Measurements from ENCODE around the gene AURKB. TPM values are rescaled to one million over a fixed set of nuclear protein-coding genes. Genes with fewer than 3 reads are reported as not detected.
A peak's percentile ranks its signal among the peaks of the same experiment; 100 is the strongest.

The AURKB gene
- total and polyA plus RNA-seq, 2 of the 13 experiments (the other 11 are each of a cell fraction or from before 2014, with no cell fraction given) = 29.5 to 75.3 TPM

DNA sequence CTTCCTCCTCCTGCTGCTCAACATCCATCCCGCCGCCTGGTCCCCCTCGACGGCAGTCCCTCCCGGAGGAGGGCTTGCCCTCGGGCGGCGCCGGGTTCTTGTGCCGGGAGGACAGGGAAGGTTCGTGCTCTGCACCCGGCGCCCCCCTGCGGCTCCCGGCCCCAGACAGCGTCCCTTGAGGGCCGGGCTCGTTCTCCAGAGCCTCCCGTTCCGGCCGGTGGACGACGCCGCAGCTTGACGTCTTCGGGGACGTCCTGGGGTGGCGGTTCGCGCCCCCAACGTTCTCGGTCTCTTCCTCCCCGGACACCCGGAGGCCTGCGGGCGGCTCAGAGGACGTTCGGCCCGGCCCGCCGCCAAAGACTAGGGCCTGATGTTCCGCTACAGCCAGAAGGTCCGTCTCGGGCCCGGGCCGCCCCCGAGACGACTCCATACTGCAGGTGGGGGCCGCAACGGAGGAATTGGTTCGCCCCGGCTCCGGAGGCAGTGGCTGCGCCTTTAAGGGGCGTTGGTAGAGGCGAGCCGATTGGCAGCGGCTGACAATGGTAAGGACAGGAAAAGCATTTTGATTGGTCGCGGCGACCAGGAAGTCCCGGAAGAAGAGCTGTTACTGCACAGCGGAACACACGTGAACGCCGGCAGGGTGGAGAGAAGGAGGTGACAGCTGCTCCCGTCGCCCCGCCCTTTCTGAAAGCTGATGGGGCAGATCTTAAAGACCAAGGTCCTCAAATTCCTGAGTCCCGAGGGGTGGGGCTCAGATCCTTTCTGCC, 20.5 kb downstream of the AURKB start, which contains the start of gene BORCS6 (continued):
- no peak for TF ChIP-seq ZNF354B (CRISPR knock-in tag; IDR thresholded peaks at IDR 0.05)
- TF ChIP-seq, protein P1, sequence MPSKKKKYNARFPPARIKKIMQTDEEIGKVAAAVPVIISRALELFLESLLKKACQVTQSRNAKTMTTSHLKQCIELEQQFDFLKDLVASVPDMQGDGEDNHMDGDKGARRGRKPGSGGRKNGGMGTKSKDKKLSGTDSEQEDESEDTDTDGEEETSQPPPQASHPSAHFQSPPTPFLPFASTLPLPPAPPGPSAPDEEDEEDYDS (CRISPR knock-in tag; IDR thresholded peaks at IDR 0.05) = peak; percentile 89
- TF ChIP-seq ZNF766 (CRISPR knock-in tag; IDR thresholded peaks at IDR 0.05; ENCODE audit: borderline replicate concordance) = no peak; the same call in 1 of the 2 replicates
- no peak for TF ChIP-seq KLF11 (CRISPR knock-in tag; IDR thresholded peaks at IDR 0.05)
- peak; percentile 68; the same call in 1 of the 2 replicates for TF ChIP-seq ZNF343 (CRISPR knock-in tag; IDR thresholded peaks at IDR 0.05)
- TF ChIP-seq EEA1 (CRISPR knock-in tag; IDR thresholded peaks at IDR 0.05; ENCODE audit: borderline replicate concordance) = peak; percentile 46; the same call in 1 of the 2 replicates
- TF ChIP-seq, protein P2, sequence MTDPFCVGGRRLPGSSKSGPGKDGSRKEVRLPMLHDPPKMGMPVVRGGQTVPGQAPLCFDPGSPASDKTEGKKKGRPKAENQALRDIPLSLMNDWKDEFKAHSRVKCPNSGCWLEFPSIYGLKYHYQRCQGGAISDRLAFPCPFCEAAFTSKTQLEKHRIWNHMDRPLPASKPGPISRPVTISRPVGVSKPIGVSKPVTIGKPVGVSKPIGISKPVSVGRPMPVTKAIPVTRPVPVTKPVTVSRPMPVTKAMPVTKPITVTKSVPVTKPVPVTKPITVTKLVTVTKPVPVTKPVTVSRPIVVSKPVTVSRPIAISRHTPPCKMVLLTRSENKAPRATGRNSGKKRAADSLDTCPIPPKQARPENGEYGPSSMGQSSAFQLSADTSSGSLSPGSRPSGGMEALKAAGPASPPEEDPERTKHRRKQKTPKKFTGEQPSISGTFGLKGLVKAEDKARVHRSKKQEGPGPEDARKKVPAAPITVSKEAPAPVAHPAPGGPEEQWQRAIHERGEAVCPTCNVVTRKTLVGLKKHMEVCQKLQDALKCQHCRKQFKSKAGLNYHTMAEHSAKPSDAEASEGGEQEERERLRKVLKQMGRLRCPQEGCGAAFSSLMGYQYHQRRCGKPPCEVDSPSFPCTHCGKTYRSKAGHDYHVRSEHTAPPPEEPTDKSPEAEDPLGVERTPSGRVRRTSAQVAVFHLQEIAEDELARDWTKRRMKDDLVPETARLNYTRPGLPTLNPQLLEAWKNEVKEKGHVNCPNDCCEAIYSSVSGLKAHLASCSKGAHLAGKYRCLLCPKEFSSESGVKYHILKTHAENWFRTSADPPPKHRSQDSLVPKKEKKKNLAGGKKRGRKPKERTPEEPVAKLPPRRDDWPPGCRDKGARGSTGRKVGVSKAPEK (CRISPR knock-in tag; IDR thresholded peaks at IDR 0.05; ENCODE audit: borderline replicate concordance) = no peak
- TF ChIP-seq PAF1 (CRISPR knock-in tag; IDR thresholded peaks at IDR 0.05) = no peak
- no peak for TF ChIP-seq SCMH1 (CRISPR knock-in tag; IDR thresholded peaks at IDR 0.05; ENCODE audit: borderline replicate concordance)
- TF ChIP-seq ELF1 (CRISPR knock-in tag; IDR thresholded peaks at IDR 0.05) = peak; percentile 95
- peak; percentile 53; the same call in 1 of the 2 replicates for TF ChIP-seq ZNF510 (CRISPR knock-in tag; IDR thresholded peaks at IDR 0.05; ENCODE audit: low read depth)
- no peak for TF ChIP-seq LBX2 (CRISPR knock-in tag; IDR thresholded peaks at IDR 0.05; ENCODE audit: borderline replicate concordance)
- TF ChIP-seq MNT (IDR thresholded peaks at IDR 0.05) = peak; percentile 61
- no peak for TF ChIP-seq GTF2F1 (IDR thresholded peaks at IDR 0.05; ENCODE audit: low read length)
- TF ChIP-seq ZKSCAN1 (IDR thresholded peaks at IDR 0.05; ENCODE audit: low read length) = no peak
- no peak for TF ChIP-seq MYNN (CRISPR knock-in tag; IDR thresholded peaks at IDR 0.05; ENCODE audit: low read depth)
- TF ChIP-seq ATF7 (IDR thresholded peaks at IDR 0.05) = no peak
- TF ChIP-seq ATF7 (CRISPR knock-in tag; IDR thresholded peaks at IDR 0.05) = 0 out of 2 replicates have a peak, but pooled peaks have one; percentile 17
- no peak for TF ChIP-seq ZNF296 (CRISPR knock-in tag; conservative IDR thresholded peaks at IDR 0.05)
- TF ChIP-seq SYNCRIP (IDR thresholded peaks at IDR 0.05; ENCODE audit: insufficient read depth, low read depth, low read length) = no peak
- TF ChIP-seq THAP11 (CRISPR knock-in tag; IDR thresholded peaks at IDR 0.05) = peak; percentile 64
- TF ChIP-seq, protein P3, sequence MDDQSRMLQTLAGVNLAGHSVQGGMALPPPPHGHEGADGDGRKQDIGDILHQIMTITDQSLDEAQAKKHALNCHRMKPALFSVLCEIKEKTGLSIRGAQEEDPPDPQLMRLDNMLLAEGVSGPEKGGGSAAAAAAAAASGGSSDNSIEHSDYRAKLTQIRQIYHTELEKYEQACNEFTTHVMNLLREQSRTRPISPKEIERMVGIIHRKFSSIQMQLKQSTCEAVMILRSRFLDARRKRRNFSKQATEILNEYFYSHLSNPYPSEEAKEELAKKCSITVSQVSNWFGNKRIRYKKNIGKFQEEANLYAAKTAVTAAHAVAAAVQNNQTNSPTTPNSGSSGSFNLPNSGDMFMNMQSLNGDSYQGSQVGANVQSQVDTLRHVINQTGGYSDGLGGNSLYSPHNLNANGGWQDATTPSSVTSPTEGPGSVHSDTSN (CRISPR knock-in tag; IDR thresholded peaks at IDR 0.05; ENCODE audit: borderline replicate concordance) = no peak
- no peak for TF ChIP-seq EZH2 (conservative IDR thresholded peaks at IDR 0.05; ENCODE audit: low read depth, low read length)
- TF ChIP-seq ZNF709 (CRISPR knock-in tag; IDR thresholded peaks at IDR 0.05) = no peak
- TF ChIP-seq, protein P4, sequence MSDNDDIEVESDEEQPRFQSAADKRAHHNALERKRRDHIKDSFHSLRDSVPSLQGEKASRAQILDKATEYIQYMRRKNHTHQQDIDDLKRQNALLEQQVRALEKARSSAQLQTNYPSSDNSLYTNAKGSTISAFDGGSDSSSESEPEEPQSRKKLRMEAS (IDR thresholded peaks at IDR 0.05) = peak; percentile 68

All from HepG2 (cell line).